ENCODE data around the gene ZNF672.

The ZNF672 gene

GRCh38 chr1:248890549-248891498 lies 52.8 kb downstream of the ZNF672 start:
- DNase-seq: no peak

- DNase-seq: no peak
Observed at GRCh38 chr1:248891758-248892157, 53.7 kb downstream of the ZNF672 start.

- DNase-seq: no peak
Observed at GRCh38 chr1:248892590-248892989, 54.6 kb downstream of the ZNF672 start.

GRCh38 chr1:248894837-248895236 lies 56.8 kb downstream of the ZNF672 start:
- no peak for DNase-seq

GRCh38 chr1:248897412-248898337 lies 59.7 kb downstream of the ZNF672 start:
- no peak for DNase-seq

Measured in retina (tissue), 1 donor.